K562 (cell line): ENCODE measurements around the gene ABT1. TPM values are rescaled to one million over a fixed set of nuclear protein-coding genes. Genes with fewer than 3 reads are reported as not detected.

Source experiments
- ATAC-seq: fragments of 200-7000 bp; cut with Tn5 transposase; 3 replicates; pipeline ENCODE4 v1.9.1; 2020; ENCODE audit warnings: moderate library complexity
- BruUV-seq: library from RNA; stranded (reverse); fragments of 400-500 nt; replicated peaks from 2 replicates; lab custom pipeline; 2021; lab: Mats Ljungman, UMichigan
- CTCF ChIA-PET: fragments of 300-600 bp; formaldehyde crosslinking; extraction: SDS; loops from one replicate; lab custom pipeline; 2021; ENCODE audit warnings: low intra/inter-chr PET ratio; lab: Yijun Ruan, JAX
- POLR2A ChIA-PET: fragments of 300-600, 350-650 bp; sonication (Branson Sonifier 250); formaldehyde crosslinking; extraction: SDS; loops from one replicate; lab custom pipeline; 2021; ENCODE audit warnings: antibody characterized with exemption, inconsistent platforms; lab: Yijun Ruan, JAX
- DNase-seq, 4 experiments: peaks; one replicate each; pipeline versions ENCODE4 v3.0.0 to v3.0.0-alpha.2; 2011 to 2018; ENCODE audit warnings: low spot score in 3 of 4, mixed read lengths in 3 of 4; ENCODE audit errors: extremely low read depth in 1 of 4
- FAIRE-seq: peaks from 2 replicates; lab custom pipeline; 2011; peaks lifted over from hg19 to GRCh38; lab: Jason Lieb, UNC
- H2AFZ ChIP-seq: 2 replicates; pipeline ENCODE4 v1.6.0; 2011; ENCODE audit warnings: low read depth, low read length, control low read depth, inconsistent platforms
- H3K27ac ChIP-seq: fragments of 200-600 bp; 3 replicates; pipeline ENCODE4 v1.8.0; 2011; ENCODE audit warnings: low read depth, mild to moderate bottlenecking, control low read depth, inconsistent platforms, low read length, moderate library complexity, mixed read lengths; ENCODE audit errors: extremely low read depth
- H3K27me3 ChIP-seq, 2 experiments: fragments of 300-600 bp in 1 of 2; 2 replicates in 1 of 2; 3 replicates in 1 of 2; pipeline versions ENCODE4 v1.6.0 to v1.8.0; 2011; ENCODE audit warnings: inconsistent platforms in 2 of 2, low read length in 2 of 2, mild to moderate bottlenecking in 1 of 2, mixed read lengths in 1 of 2, moderate library complexity in 1 of 2; ENCODE audit not compliant: control insufficient read depth in 2 of 2, insufficient read depth in 2 of 2
- H3K36me3 ChIP-seq: fragments of 300-600 bp; 3 replicates; pipeline ENCODE4 v1.8.0; 2011; ENCODE audit warnings: mild to moderate bottlenecking, low read length, inconsistent platforms; ENCODE audit not compliant: control insufficient read depth, insufficient read depth
- H3K4me1 ChIP-seq, 2 experiments: fragments of 200-600 bp in 1 of 2; replicated peaks in 1 of 2; 2 replicates in 1 of 2; 3 replicates in 1 of 2; pipeline versions ENCODE4 v1.5.1 to v1.8.0; 2011; ENCODE audit warnings: inconsistent platforms in 2 of 2, low read length in 2 of 2, mild to moderate bottlenecking in 1 of 2, mixed read lengths in 1 of 2, moderate library complexity in 1 of 2; ENCODE audit not compliant: control insufficient read depth in 2 of 2, insufficient read depth in 2 of 2
- H3K4me2 ChIP-seq: 2 replicates; pipeline ENCODE4 v1.6.1; 2011; ENCODE audit warnings: low read length, control low read depth, inconsistent platforms, mixed read lengths; ENCODE audit not compliant: insufficient read depth
- H3K4me3 ChIP-seq: fragments of 200-600 bp; sonication (generic), shearing (Covaris generic); 2 replicates; pipeline ENCODE4 v1.5.1; 2016; ENCODE audit warnings: control low read depth, inconsistent platforms
- H3K79me2 ChIP-seq: fragments of 200-600 bp; 3 replicates; pipeline ENCODE4 v1.8.0; 2011; ENCODE audit warnings: low read length, inconsistent platforms; ENCODE audit not compliant: control insufficient read depth, insufficient read depth
- H3K9ac ChIP-seq, 2 experiments: 2 replicates each; pipeline versions ENCODE4 v1.6.0 to v1.6.1; 2011; ENCODE audit warnings: low read depth in 2 of 2, low read length in 2 of 2, control low read depth in 1 of 2, inconsistent platforms in 1 of 2, mild to moderate bottlenecking in 1 of 2, mixed read lengths in 1 of 2; ENCODE audit not compliant: insufficient read depth in 1 of 2
- H3K9me1 ChIP-seq: one replicate; pipeline ENCODE4 v1.6.0; 2011; ENCODE audit warnings: inconsistent platforms, mild to moderate bottlenecking, low read length, moderate library complexity; ENCODE audit not compliant: control insufficient read depth, insufficient read depth
- H3K9me3 ChIP-seq: replicated peaks from 2 replicates; pipeline ENCODE4 v1.5.1; 2011; ENCODE audit warnings: low read depth, low read length, inconsistent platforms; ENCODE audit not compliant: control insufficient read depth, insufficient read depth
- H4K20me1 ChIP-seq: replicated peaks from 2 replicates; pipeline ENCODE4 v1.6.1; 2011; ENCODE audit warnings: low read length, inconsistent platforms, mixed read lengths; ENCODE audit not compliant: control insufficient read depth, insufficient read depth
- BRF1 ChIP-seq: IDR thresholded peaks from 3 replicates; pipeline ENCODE4 v1.6.1; 2011; ENCODE audit warnings: borderline replicate concordance, mild to moderate bottlenecking; ENCODE audit not compliant: insufficient read length; ENCODE audit errors: extremely low read depth
- FOXM1 ChIP-seq, 2 experiments: fragments of 450-650 bp in 1 of 2; sonication (generic) in 1 of 2; formaldehyde crosslinking in 1 of 2; IDR thresholded peaks; 2 replicates each; pipeline versions ENCODE4 v1.6.1 to v1.9.0; 2017 to 2022; ENCODE audit warnings: low read depth in 2 of 2, mild to moderate bottlenecking in 2 of 2, missing genetic modification reagents in 1 of 2, moderate library complexity in 1 of 2
- HLTF ChIP-seq: fragments of 450-650 bp; IDR thresholded peaks from 2 replicates; pipeline ENCODE4 v1.6.1; 2016
- KDM1A ChIP-seq, 2 experiments: fragments of 450-650 bp; IDR thresholded peaks; 2 replicates each; pipeline ENCODE4 v1.6.1; 2016; ENCODE audit warnings: mild to moderate bottlenecking in 2 of 2
- MEF2D ChIP-seq: conservative IDR thresholded peaks from 2 replicates; pipeline ENCODE4 v1.6.1; 2016; ENCODE audit warnings: low read depth, missing genetic modification characterization, missing compliant biosample characterization
- MNT ChIP-seq, 2 experiments: fragments of 450-650 bp; conservative IDR thresholded peaks; 2 replicates each; pipeline ENCODE4 v1.6.1; 2017; ENCODE audit warnings: mild to moderate bottlenecking in 2 of 2, moderate library complexity in 2 of 2
- NFRKB ChIP-seq: fragments of 450-650 bp; IDR thresholded peaks from 2 replicates; pipeline ENCODE4 v1.6.1; 2016; ENCODE audit warnings: low read depth
- NR3C1 ChIP-seq: sonication (generic); formaldehyde crosslinking; IDR thresholded peaks from 2 replicates; pipeline ENCODE4 v1.8.1; 2022; ENCODE audit warnings: missing genetic modification reagents
- RAD21 ChIP-seq, 2 experiments: fragments of 250-450 bp in 1 of 2; fragments of 450-650 bp in 1 of 2; sonication (Bioruptor Pico) in 1 of 2; formaldehyde crosslinking in 1 of 2; IDR thresholded peaks in 1 of 2; conservative IDR thresholded peaks in 1 of 2; 2 replicates each; pipeline versions ENCODE4 v1.4.0 to v1.8.0; 2020 to 2022; ENCODE audit warnings: mild to moderate bottlenecking in 2 of 2, moderate library complexity in 1 of 2
- RBM34 ChIP-seq: fragments of 200-400 bp; formaldehyde crosslinking; IDR thresholded peaks from 2 replicates; pipeline ENCODE4 v1.6.1; 2018; ENCODE audit warnings: low read length, borderline replicate concordance; ENCODE audit not compliant: insufficient read depth
- RFX1 ChIP-seq: fragments of 450-650 bp; IDR thresholded peaks from 2 replicates; pipeline ENCODE4 v1.6.1; 2016; ENCODE audit warnings: mild to moderate bottlenecking, moderate library complexity
- TAF7 ChIP-seq: fragments of 450-650 bp; IDR thresholded peaks from 2 replicates; pipeline ENCODE4 v1.6.1; 2016; ENCODE audit warnings: missing genetic modification characterization, missing compliant biosample characterization
- ZNF3 ChIP-seq: fragments of 250-450 bp; sonication (Bioruptor Pico); IDR thresholded peaks from 2 replicates; pipeline ENCODE4 v1.5.0; 2021; ENCODE audit warnings: mild to moderate bottlenecking, moderate library complexity
- ZNF311 ChIP-seq: fragments of 250-450 bp; sonication (Bioruptor Pico); IDR thresholded peaks from 2 replicates; pipeline ENCODE4 v1.4.0; 2020; ENCODE audit warnings: mild to moderate bottlenecking, moderate library complexity
- ZNF561 ChIP-seq: fragments of 450-650 bp; formaldehyde crosslinking; conservative IDR thresholded peaks from 2 replicates; pipeline ENCODE4 v1.4.0; 2020; ENCODE audit warnings: mild to moderate bottlenecking, moderate library complexity
- ZNF766 ChIP-seq: fragments of 200-800 bp; sonication (Bioruptor generic); conservative IDR thresholded peaks from 2 replicates; pipeline ENCODE4 v1.6.1; 2016; ENCODE audit warnings: missing genetic modification characterization, missing compliant biosample characterization
- ZZZ3 ChIP-seq: fragments of 450-650 bp; IDR thresholded peaks from 2 replicates; pipeline ENCODE4 v1.6.1; 2016; ENCODE audit warnings: antibody characterized with exemption, mild to moderate bottlenecking, moderate library complexity
- WGBS: fragments of 100-300 bp; shearing (Covaris generic); methylation state at CpG from one replicate; pipeline ENCODE4 v1.1.6; 2016; ENCODE audit warnings: low coverage, mixed read lengths; ENCODE audit not compliant: insufficient coverage; ENCODE audit errors: missing lambda C conversion rate; 5-methylcytosine and 5-hydroxymethylcytosine counted together
- in situ Hi-C: fragments of 300-500 bp; cut with MboI; formaldehyde crosslinking; loops from 4 replicates; pipeline ENCODE4 v1.15.0; 2018; ENCODE audit warnings: inconsistent platforms, mixed read lengths
- intact Hi-C: fragments of 100-400 bp; cut with micrococcal nuclease; formaldehyde crosslinking; loops from 2 replicates; pipeline ENCODE4 v1.14.2; 2022
- polyA plus RNA-seq, 8 experiments: library from polyadenylated mRNA; depleted of rRNA in 4 of 8; stranded (reverse) in 5 of 8; unstranded in 3 of 8; fragments of >200 nt; fragmentation: Nextera tagmentation in 2 of 8; fragmentation: Illumina TruSeq in 1 of 8; extraction: Ambion mirVana in 2 of 8; extraction: Trizol in 1 of 8; gene quantifications; 2 replicates each; pipeline versions ENCODE4 v1.2.1 to v1.2.3, GENCODE V29; 2011 to 2014; ENCODE audit warnings: inconsistent platforms in 1 of 8, missing spikeins in 1 of 8
- total RNA-seq, 7 experiments: library from RNA; depleted of rRNA in 6 of 7; stranded (reverse); fragments of >200 nt in 6 of 7; fragmentation: Illumina TruSeq in 2 of 7; extraction: Trizol in 2 of 7; gene quantifications; 2 replicates each; pipeline versions ENCODE4 v1.2.1 to v1.2.3, GENCODE V29; 2011 to 2021; ENCODE audit warnings: low replicate concordance in 1 of 7
- TF ChIP-seq, protein P1 (sequence below): fragments of 450-650 bp; IDR thresholded peaks from 2 replicates; pipeline ENCODE4 v1.6.1; 2016; ENCODE audit warnings: low read depth, mild to moderate bottlenecking, moderate library complexity
- TF ChIP-seq, protein P2 (sequence below): IDR thresholded peaks from 3 replicates; pipeline ENCODE4 v1.6.1; 2011; ENCODE audit warnings: borderline replicate concordance, mild to moderate bottlenecking; ENCODE audit not compliant: insufficient read length, insufficient read depth

The ABT1 gene
- total and polyA plus RNA-seq, 9 of the 15 experiments (the other 6 are each of a cell fraction or from before 2014, with no cell fraction given) = 8.8 to 52.7 (median 40.7) TPM

DNA sequence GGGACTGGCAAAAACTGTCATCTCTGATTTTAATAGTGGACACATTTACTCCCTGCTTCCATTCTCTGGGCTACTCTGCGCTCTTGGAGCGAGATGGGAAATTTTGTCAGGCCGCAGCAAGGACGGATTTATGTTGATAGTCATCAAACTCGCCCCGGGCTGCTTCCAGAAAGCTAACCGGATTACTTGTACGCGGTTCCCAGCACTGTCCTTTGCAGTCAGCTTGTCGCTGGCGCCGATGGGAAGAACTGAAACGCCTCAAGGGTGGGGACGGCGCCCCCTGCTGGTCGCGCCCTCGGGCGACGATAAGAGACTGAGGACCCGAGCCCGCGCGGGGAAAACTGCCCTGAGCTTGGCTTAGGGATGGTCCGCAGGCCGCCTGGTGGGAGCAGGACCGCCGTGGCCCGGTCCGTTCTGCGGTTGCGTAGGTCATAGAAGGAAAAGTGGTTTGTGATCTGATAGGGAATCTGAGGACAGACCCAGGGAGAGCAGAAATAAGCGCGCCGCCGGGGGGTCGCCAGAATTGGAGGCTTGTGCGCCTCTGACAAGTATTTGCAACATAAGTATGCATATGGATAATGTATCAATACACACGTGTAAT lies 984 bp upstream of the ABT1 start:
- POLR2A ChIA-PET = interaction anchor here (0.5 to 7.6 kb wide), 34 partner anchors 13 to 731 kb away, joined by 3 to 141 read pairs (median 4); a partner anchor contains a TSS
- Histone ChIP-seq H3K4me1 (peaks cover 16 to 19% of the 10 kb centered on the region in 2 experiments; a peak in 4 of 5 replicates), H3K79me2 (peaks cover 22% of the 10 kb centered on the region), H3K4me3 (peak overlapping the region; percentile 91), H3K9ac (peak overlapping the region; percentile 86 to 94), H3K27me3 (no peaks in the 10 kb centered on the region), H3K9me1 (no peaks in the 10 kb centered on the region), H3K27ac (peak overlapping the region; percentile 88), H3K4me2 (peak overlapping the region; percentile 79), H2AFZ (peak overlapping the region; percentile 92), H3K36me3 (peaks cover 27% of the 10 kb centered on the region), H3K9me3 (no peaks in the 10 kb centered on the region), H4K20me1 (no peaks in the 10 kb centered on the region)
- no TSS peak for BruUV-seq
- peak; percentile 86 to 99 (median 88) for DNase-seq
- CTCF ChIA-PET = interaction anchor here (0.5 to 3.6 kb wide), 11 partner anchors 23 to 532 kb away, joined by 3 to 22 read pairs (median 4); no protein-coding TSS in a partner anchor
- in situ Hi-C loops (loop anchor here (10.0 kb wide), 1 partner anchor 531 kb away; no protein-coding TSS in a partner anchor), intact Hi-C loops (loop anchor here (1.0 to 5.0 kb wide), 7 partner anchors 18 to 528 kb away; no protein-coding TSS in a partner anchor)
- WGBS = under 1% methylated on average over 39 of the region's 39 CpGs
- peak; percentile 85 for ATAC-seq
- FAIRE-seq = peak; percentile 86
- TF ChIP-seq RBM34 (no peak), BRF1 (no peak), NFRKB (peak; percentile 27; the same call in 1 of the 2 replicates), RFX1 (no peak), ZNF311 (CRISPR knock-in tag) (no peak), MEF2D (0 out of 2 replicates have a peak, but pooled peaks have one; percentile 39), TAF7 (tag) (peak; percentile 21; the same call in 1 of the 2 replicates), ZNF561 (CRISPR knock-in tag) (no peak), ZNF766 (no peak), ZZZ3 (no peak), RAD21 (CRISPR knock-in tag; conservative IDR thresholded peaks at IDR 0.05 in 1 of 2, IDR thresholded peaks at IDR 0.05 in 1 of 2) (peak; percentile 95 to 96), NR3C1 (CRISPR knock-in tag) (no peak), ZNF3 (no peak), MNT (conservative IDR thresholded peaks at IDR 0.05) (peak in 1 of 2 experiments; percentile 2; a peak in 1 of 4 replicates), HLTF (no peak), FOXM1 (IDR thresholded peaks at IDR 0.05; ENCODE audit: low read depth) (no peak), FOXM1 (CRISPR knock-in tag; IDR thresholded peaks at IDR 0.05; ENCODE audit: low read depth) (peak; percentile 43; the same call in 1 of the 2 replicates), KDM1A (IDR thresholded peaks at IDR 0.05) (peak in 1 of 2 experiments; percentile 18; a peak in 1 of 4 replicates)
- TF ChIP-seq, protein P1, sequence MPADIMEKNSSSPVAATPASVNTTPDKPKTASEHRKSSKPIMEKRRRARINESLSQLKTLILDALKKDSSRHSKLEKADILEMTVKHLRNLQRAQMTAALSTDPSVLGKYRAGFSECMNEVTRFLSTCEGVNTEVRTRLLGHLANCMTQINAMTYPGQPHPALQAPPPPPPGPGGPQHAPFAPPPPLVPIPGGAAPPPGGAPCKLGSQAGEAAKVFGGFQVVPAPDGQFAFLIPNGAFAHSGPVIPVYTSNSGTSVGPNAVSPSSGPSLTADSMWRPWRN = no peak
- TF ChIP-seq, protein P2, sequence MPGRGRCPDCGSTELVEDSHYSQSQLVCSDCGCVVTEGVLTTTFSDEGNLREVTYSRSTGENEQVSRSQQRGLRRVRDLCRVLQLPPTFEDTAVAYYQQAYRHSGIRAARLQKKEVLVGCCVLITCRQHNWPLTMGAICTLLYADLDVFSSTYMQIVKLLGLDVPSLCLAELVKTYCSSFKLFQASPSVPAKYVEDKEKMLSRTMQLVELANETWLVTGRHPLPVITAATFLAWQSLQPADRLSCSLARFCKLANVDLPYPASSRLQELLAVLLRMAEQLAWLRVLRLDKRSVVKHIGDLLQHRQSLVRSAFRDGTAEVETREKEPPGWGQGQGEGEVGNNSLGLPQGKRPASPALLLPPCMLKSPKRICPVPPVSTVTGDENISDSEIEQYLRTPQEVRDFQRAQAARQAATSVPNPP = no peak
